SK-N-SH (cell line): Measurements from ENCODE around the gene SPEM1. TPM values are rescaled to one million over a fixed set of nuclear protein-coding genes. Genes with fewer than 3 reads are reported as not detected.

Experiments used
- CTCF ChIA-PET: fragments of 300-600, 350-600 bp; formaldehyde crosslinking; extraction: SDS; loops from one replicate; lab custom pipeline; 2021; lab: Yijun Ruan, JAX
- POLR2A ChIA-PET: fragments of 350-600 bp; sonication (Branson Sonifier 250); formaldehyde crosslinking; extraction: SDS; loops from one replicate; lab custom pipeline; 2020; ENCODE audit warnings: antibody characterized with exemption, inconsistent platforms; lab: Yijun Ruan, JAX
- DNase-seq: peaks from one replicate; pipeline ENCODE4 v3.0.0; 2012
- H2AFZ ChIP-seq: fragments of 200-600 bp; sonication (generic); 2 replicates; pipeline ENCODE4 v1.8.1; 2016; ENCODE audit warnings: antibody characterized with exemption, mild to moderate bottlenecking, low read depth
- H3F3A ChIP-seq: fragments of 200-600 bp; sonication (generic); replicated peaks from 2 replicates; pipeline ENCODE3; 2016; ENCODE audit warnings: antibody characterized with exemption, mild to moderate bottlenecking; ENCODE audit not compliant: insufficient read depth
- H3K27ac ChIP-seq, 2 experiments: fragments of 200-500 bp in 1 of 2; fragments of 200-600 bp in 1 of 2; sonication (Bioruptor generic) in 1 of 2; sonication (generic), shearing (Covaris generic) in 1 of 2; 2 replicates each; pipeline versions ENCODE4 v1.5.1 to v1.6.1; 2014 to 2016; ENCODE audit warnings: low read depth in 2 of 2, inconsistent platforms in 1 of 2, low read length in 1 of 2, mild to moderate bottlenecking in 1 of 2, mixed read lengths in 1 of 2
- H3K27me3 ChIP-seq: fragments of 200-600 bp; sonication (generic), shearing (Covaris generic); 2 replicates; pipeline ENCODE4 v1.6.1; 2016; ENCODE audit warnings: mixed run types; ENCODE audit not compliant: insufficient read depth
- H3K36me3 ChIP-seq, 2 experiments: fragments of 200-500 bp in 1 of 2; fragments of 200-600 bp in 1 of 2; sonication (Bioruptor generic) in 1 of 2; sonication (generic) in 1 of 2; replicated peaks in 1 of 2; 2 replicates each; pipeline versions ENCODE3 to v1.5.1; 2014 to 2016; ENCODE audit warnings: low read length in 1 of 2, mild to moderate bottlenecking in 1 of 2; ENCODE audit not compliant: insufficient read depth in 2 of 2, control insufficient read depth in 1 of 2
- H3K4me1 ChIP-seq, 2 experiments: fragments of 200-500 bp in 1 of 2; fragments of 200-600 bp in 1 of 2; sonication (Bioruptor generic) in 1 of 2; sonication (generic), shearing (Covaris generic) in 1 of 2; 2 replicates each; pipeline versions ENCODE4 v1.5.1 to v1.6.1; 2014 to 2016; ENCODE audit warnings: low read depth in 1 of 2, low read length in 1 of 2, mixed run types in 1 of 2; ENCODE audit not compliant: insufficient read depth in 2 of 2, control insufficient read depth in 1 of 2
- H3K4me2 ChIP-seq: fragments of 200-600 bp; sonication (generic), shearing (Covaris generic); 2 replicates; pipeline ENCODE4 v1.6.1; 2017; ENCODE audit warnings: mixed run types
- H3K4me3 ChIP-seq, 2 experiments: fragments of 200-500 bp in 1 of 2; fragments of 200-600 bp in 1 of 2; sonication (Bioruptor generic) in 1 of 2; sonication (generic), shearing (Covaris generic) in 1 of 2; 2 replicates each; pipeline versions ENCODE4 v1.5.1 to v1.8.1; 2014 to 2016; ENCODE audit warnings: low read depth in 2 of 2, inconsistent platforms in 1 of 2, low read length in 1 of 2, mild to moderate bottlenecking in 1 of 2, mixed read lengths in 1 of 2, moderate library complexity in 1 of 2
- H3K79me2 ChIP-seq: fragments of 200-600 bp; sonication (generic); 2 replicates; pipeline ENCODE4 v1.8.1; 2017; ENCODE audit warnings: mild to moderate bottlenecking; ENCODE audit not compliant: insufficient read depth
- H3K9ac ChIP-seq: fragments of 200-600 bp; sonication (generic); 2 replicates; pipeline ENCODE4 v1.6.1; 2017; ENCODE audit warnings: mixed run types
- H3K9me2 ChIP-seq: fragments of 200-600 bp; sonication (generic); 2 replicates; pipeline ENCODE4 v1.6.1; 2017; ENCODE audit warnings: mixed run types
- H3K9me3 ChIP-seq: fragments of 200-600 bp; sonication (generic); 2 replicates; pipeline ENCODE4 v1.6.1; 2017; ENCODE audit warnings: mixed run types, mild to moderate bottlenecking, moderate library complexity
- H4K20me1 ChIP-seq: fragments of 200-600 bp; sonication (generic); 2 replicates; pipeline ENCODE4 v1.6.1; 2017; ENCODE audit warnings: mild to moderate bottlenecking, mixed run types; ENCODE audit not compliant: insufficient read depth
- CHD2 ChIP-seq: fragments of 150-350 bp; IDR thresholded peaks from 2 replicates; pipeline ENCODE4 v1.6.1; 2018; ENCODE audit warnings: low read length; ENCODE audit not compliant: partially characterized antibody
- EP300 ChIP-seq, 2 experiments: IDR thresholded peaks; 2 replicates each; pipeline versions ENCODE4 v1.4.0 to v1.6.1; 2012; ENCODE audit warnings: borderline replicate concordance in 1 of 2, low read depth in 1 of 2, low read length in 1 of 2
- EZH2phosphoT487 ChIP-seq: fragments of 200-600 bp; sonication (generic); IDR thresholded peaks from 2 replicates; pipeline ENCODE4 v1.6.1; 2017; ENCODE audit warnings: low read depth, mixed run types, mild to moderate bottlenecking, antibody characterized with exemption, moderate library complexity, borderline replicate concordance
- FOSL2 ChIP-seq: IDR thresholded peaks from 2 replicates; pipeline ENCODE4 v1.4.0; 2012; ENCODE audit warnings: low read depth, mild to moderate bottlenecking, moderate library complexity, borderline replicate concordance
- FOXJ3 ChIP-seq: sonication (generic); formaldehyde crosslinking; IDR thresholded peaks from 2 replicates; pipeline ENCODE4 v1.5.1; 2020; ENCODE audit warnings: mild to moderate bottlenecking, missing genetic modification reagents
- FOXM1 ChIP-seq: IDR thresholded peaks from 2 replicates; pipeline ENCODE4 v1.4.0; 2012; ENCODE audit warnings: low read depth, mild to moderate bottlenecking
- GABPA ChIP-seq: IDR thresholded peaks from 2 replicates; pipeline ENCODE4 v1.4.0; 2012; ENCODE audit warnings: low read depth, mild to moderate bottlenecking
- GATA2 ChIP-seq: sonication (generic); formaldehyde crosslinking; IDR thresholded peaks from 2 replicates; pipeline ENCODE4 v1.5.0; 2020; ENCODE audit warnings: mild to moderate bottlenecking, missing genetic modification reagents
- MAX ChIP-seq: IDR thresholded peaks from 2 replicates; pipeline ENCODE4 v1.4.0; 2012; ENCODE audit warnings: low read depth
- MXI1 ChIP-seq: IDR thresholded peaks from 2 replicates; pipeline ENCODE4 v1.6.1; 2012; ENCODE audit warnings: mild to moderate bottlenecking, low read depth, low read length, improper control_type of control experiment
- RAD21 ChIP-seq: IDR thresholded peaks from 2 replicates; pipeline ENCODE4 v1.6.1; 2012; ENCODE audit warnings: mild to moderate bottlenecking, low read length
- RFX5 ChIP-seq: IDR thresholded peaks from 2 replicates; pipeline ENCODE4 v1.6.1; 2012; ENCODE audit warnings: mild to moderate bottlenecking, improper control_type of control experiment, low read length
- SIN3A ChIP-seq: IDR thresholded peaks from 2 replicates; pipeline ENCODE4 v1.6.1; 2012; ENCODE audit warnings: low read depth, mild to moderate bottlenecking, low read length, moderate library complexity, borderline replicate concordance
- SMC3 ChIP-seq: IDR thresholded peaks from 2 replicates; pipeline ENCODE4 v1.6.1; 2012; ENCODE audit warnings: low read depth, low read length, improper control_type of control experiment
- TCF12 ChIP-seq: IDR thresholded peaks from 2 replicates; pipeline ENCODE4 v1.4.0; 2012
- YY1 ChIP-seq: IDR thresholded peaks from 2 replicates; pipeline ENCODE4 v1.4.0; 2012; ENCODE audit warnings: low read depth, mild to moderate bottlenecking
- ZBTB33 ChIP-seq: IDR thresholded peaks from 2 replicates; pipeline ENCODE4 v1.4.0; 2012; ENCODE audit warnings: low read depth, borderline replicate concordance
- WGBS: methylation state at CpG from one replicate; pipeline ENCODE4 v1.1.6; 2017; ENCODE audit warnings: low lambda C conversion rate; 5-methylcytosine and 5-hydroxymethylcytosine counted together
- polyA plus RNA-seq, 3 experiments: library from polyadenylated mRNA; depleted of rRNA; stranded (reverse); fragments of >200 nt; gene quantifications; 2 replicates each; pipeline ENCODE4 v1.2.3, GENCODE V29; 2012
- TF ChIP-seq, protein P1 (sequence below): IDR thresholded peaks from 2 replicates; pipeline ENCODE4; 2012
- TF ChIP-seq, protein P2 (sequence below): IDR thresholded peaks from 2 replicates; pipeline ENCODE4 v1.4.0; 2012; ENCODE audit warnings: low read depth, borderline replicate concordance
- TF ChIP-seq, protein P3 (sequence below): fragments of 150-350 bp; IDR thresholded peaks from 2 replicates; pipeline ENCODE4 v1.6.1; 2017; ENCODE audit warnings: antibody characterized with exemption, low read length, low read depth, borderline replicate concordance

The SPEM1 gene
- polyA plus RNA-seq, 1 of the 3 experiments (the other 2 are of a cell fraction), result not detected

DNA sequence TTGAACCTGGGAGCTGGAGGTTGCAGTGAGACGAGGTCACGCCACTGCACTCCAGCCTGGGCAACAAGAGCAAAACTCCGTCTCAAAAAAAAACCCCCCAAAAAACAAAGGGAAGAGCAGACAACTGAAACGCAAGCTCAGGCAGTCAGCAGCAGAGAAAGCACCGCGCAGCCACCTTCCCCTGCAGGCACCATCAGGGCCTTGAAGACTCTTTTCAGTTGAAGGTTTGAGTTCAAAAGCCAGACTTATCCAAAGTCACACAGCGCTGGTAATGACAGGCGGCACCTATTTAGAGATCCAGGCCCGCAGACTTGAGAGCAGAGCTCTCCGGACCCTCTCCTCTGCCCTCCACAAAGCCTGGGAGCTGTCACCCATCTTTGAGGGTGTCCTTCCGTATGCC is 48.2 kb downstream of the SPEM1 start:
- POLR2A ChIA-PET, result no interaction called here

More for the DNA sequence above, 48.2 kb downstream of the SPEM1 start:
- Histone ChIP-seq H3K36me3 (peaks cover 4 to 14% of the 10 kb centered on the region in 2 experiments), H3K9me3 (no peaks in the 10 kb centered on the region), H4K20me1 (peaks cover 22% of the 10 kb centered on the region; the same call in 1 of the 2 replicates), H3K27ac (no peak overlapping the region), H3K79me2 (peaks cover 72% of the 10 kb centered on the region), H3K27me3 (no peaks in the 10 kb centered on the region), H3K9ac (no peak overlapping the region), H3K4me1 (peaks cover 4 to 12% of the 10 kb centered on the region in 2 experiments; a peak in 1 of 4 replicates), H3F3A (peaks cover 7% of the 10 kb centered on the region), H2AFZ (no peak overlapping the region), H3K9me2 (no peaks in the 10 kb centered on the region), H3K4me2 (no peak overlapping the region), H3K4me3 (no peak overlapping the region)
- DNase-seq, result no peak
- no peak for TF ChIP-seq EZH2phosphoT487
- TF ChIP-seq FOSL2, result no peak
- TF ChIP-seq, protein P1, sequence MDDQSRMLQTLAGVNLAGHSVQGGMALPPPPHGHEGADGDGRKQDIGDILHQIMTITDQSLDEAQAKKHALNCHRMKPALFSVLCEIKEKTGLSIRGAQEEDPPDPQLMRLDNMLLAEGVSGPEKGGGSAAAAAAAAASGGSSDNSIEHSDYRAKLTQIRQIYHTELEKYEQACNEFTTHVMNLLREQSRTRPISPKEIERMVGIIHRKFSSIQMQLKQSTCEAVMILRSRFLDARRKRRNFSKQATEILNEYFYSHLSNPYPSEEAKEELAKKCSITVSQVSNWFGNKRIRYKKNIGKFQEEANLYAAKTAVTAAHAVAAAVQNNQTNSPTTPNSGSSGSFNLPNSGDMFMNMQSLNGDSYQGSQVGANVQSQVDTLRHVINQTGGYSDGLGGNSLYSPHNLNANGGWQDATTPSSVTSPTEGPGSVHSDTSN, result no peak
- TF ChIP-seq MXI1, result no peak
- no peak for TF ChIP-seq GABPA
- TF ChIP-seq, protein P2, sequence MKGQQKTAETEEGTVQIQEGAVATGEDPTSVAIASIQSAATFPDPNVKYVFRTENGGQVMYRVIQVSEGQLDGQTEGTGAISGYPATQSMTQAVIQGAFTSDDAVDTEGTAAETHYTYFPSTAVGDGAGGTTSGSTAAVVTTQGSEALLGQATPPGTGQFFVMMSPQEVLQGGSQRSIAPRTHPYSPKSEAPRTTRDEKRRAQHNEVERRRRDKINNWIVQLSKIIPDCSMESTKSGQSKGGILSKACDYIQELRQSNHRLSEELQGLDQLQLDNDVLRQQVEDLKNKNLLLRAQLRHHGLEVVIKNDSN, result no peak
- no peak for TF ChIP-seq SMC3
- no peak for TF ChIP-seq FOXJ3 (CRISPR knock-in tag)
- no peak for TF ChIP-seq FOXM1
- TF ChIP-seq, protein P3, sequence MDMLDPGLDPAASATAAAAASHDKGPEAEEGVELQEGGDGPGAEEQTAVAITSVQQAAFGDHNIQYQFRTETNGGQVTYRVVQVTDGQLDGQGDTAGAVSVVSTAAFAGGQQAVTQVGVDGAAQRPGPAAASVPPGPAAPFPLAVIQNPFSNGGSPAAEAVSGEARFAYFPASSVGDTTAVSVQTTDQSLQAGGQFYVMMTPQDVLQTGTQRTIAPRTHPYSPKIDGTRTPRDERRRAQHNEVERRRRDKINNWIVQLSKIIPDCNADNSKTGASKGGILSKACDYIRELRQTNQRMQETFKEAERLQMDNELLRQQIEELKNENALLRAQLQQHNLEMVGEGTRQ, result no peak
- TF ChIP-seq MAX, result no peak
- TF ChIP-seq GATA2 (CRISPR knock-in tag), result no peak
- TF ChIP-seq YY1, result no peak
- TF ChIP-seq CHD2, result no peak
- no peak for TF ChIP-seq SIN3A
- TF ChIP-seq RFX5, result no peak
- no peak for TF ChIP-seq EP300 (IDR thresholded peaks at IDR 0.05; ENCODE audit: borderline replicate concordance in 1 of 2, low read depth in 1 of 2, low read length in 1 of 2)
- no peak for TF ChIP-seq RAD21
- TF ChIP-seq TCF12, result no peak
- TF ChIP-seq ZBTB33, result no peak
- CTCF ChIA-PET, result interaction anchor here (1.4 kb wide), 1 partner anchor 23 kb away, joined by 3 read pairs; no protein-coding TSS in a partner anchor
- 91% methylated on average over 10 of the region's 11 CpGs for WGBS
